Ishikawa (cell line): Measurements from ENCODE around the gene APOBEC3H.

Source experiments
- CEBPB ChIP-seq: IDR thresholded peaks from 2 replicates; pipeline ENCODE4 v1.6.1; 2012
- CREB1 ChIP-seq: IDR thresholded peaks from 2 replicates; pipeline ENCODE4 v1.6.1; 2012; ENCODE audit warnings: low read depth
- EGR1 ChIP-seq: IDR thresholded peaks from 2 replicates; pipeline ENCODE4 v1.6.1; 2012
- EP300 ChIP-seq: IDR thresholded peaks from 2 replicates; pipeline ENCODE4 v1.6.1; 2012; ENCODE audit warnings: borderline replicate concordance
- FOXM1 ChIP-seq: IDR thresholded peaks from 2 replicates; pipeline ENCODE4 v1.6.1; 2012; ENCODE audit warnings: low read depth, borderline replicate concordance
- MAX ChIP-seq: IDR thresholded peaks from 2 replicates; pipeline ENCODE4 v1.6.1; 2012
- NFIC ChIP-seq: IDR thresholded peaks from 2 replicates; pipeline ENCODE4 v1.6.1; 2012
- RAD21 ChIP-seq: IDR thresholded peaks from 2 replicates; pipeline ENCODE4 v1.6.1; 2012; ENCODE audit warnings: low read depth
- REST ChIP-seq: IDR thresholded peaks from 2 replicates; pipeline ENCODE4 v1.6.1; 2012; ENCODE audit warnings: low read depth, mild to moderate bottlenecking
- TAF1 ChIP-seq: IDR thresholded peaks from 2 replicates; pipeline ENCODE4 v1.6.1; 2012; ENCODE audit warnings: low read depth, mild to moderate bottlenecking
- TCF12 ChIP-seq: IDR thresholded peaks from 2 replicates; pipeline ENCODE4 v1.6.1; 2012; ENCODE audit warnings: low read depth
- TEAD4 ChIP-seq: IDR thresholded peaks from 2 replicates; pipeline ENCODE4 v1.6.1; 2012
- YY1 ChIP-seq: IDR thresholded peaks from 2 replicates; pipeline ENCODE4 v1.6.1; 2012; ENCODE audit warnings: low read depth
- ZBTB7A ChIP-seq: IDR thresholded peaks from 2 replicates; pipeline ENCODE4 v1.6.1; 2012; ENCODE audit warnings: low read depth
- TF ChIP-seq, protein P1 (sequence below): IDR thresholded peaks from 2 replicates; pipeline ENCODE4 v1.6.1; 2012

APOBEC3H gene

GRCh38 chr22:39133871-39134270 is 36.8 kb downstream of the APOBEC3H start:
- no peak for TF ChIP-seq TAF1

GRCh38 chr22:39134366-39135091 is 37.5 kb downstream of the APOBEC3H start:
- TF ChIP-seq NFIC = no peak
- no peak for TF ChIP-seq MAX
- no peak for TF ChIP-seq EP300
- TF ChIP-seq FOXM1 = no peak
- no peak for TF ChIP-seq CEBPB
- no peak for TF ChIP-seq TAF1
- TF ChIP-seq EGR1 = no peak
- no peak for TF ChIP-seq RAD21
- no peak for TF ChIP-seq REST
- no peak for TF ChIP-seq CREB1
- no peak for TF ChIP-seq ZBTB7A
- TF ChIP-seq, protein P1, sequence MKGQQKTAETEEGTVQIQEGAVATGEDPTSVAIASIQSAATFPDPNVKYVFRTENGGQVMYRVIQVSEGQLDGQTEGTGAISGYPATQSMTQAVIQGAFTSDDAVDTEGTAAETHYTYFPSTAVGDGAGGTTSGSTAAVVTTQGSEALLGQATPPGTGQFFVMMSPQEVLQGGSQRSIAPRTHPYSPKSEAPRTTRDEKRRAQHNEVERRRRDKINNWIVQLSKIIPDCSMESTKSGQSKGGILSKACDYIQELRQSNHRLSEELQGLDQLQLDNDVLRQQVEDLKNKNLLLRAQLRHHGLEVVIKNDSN = no peak
- TF ChIP-seq YY1 = no peak

- TF ChIP-seq EP300 (no peak), MAX (no peak), YY1 (no peak), EGR1 (no peak), RAD21 (peak; percentile 66), FOXM1 (no peak)
These were observed 38.2 kb downstream of the APOBEC3H start for GRCh38 chr22:39135092-39135896.

DNA sequence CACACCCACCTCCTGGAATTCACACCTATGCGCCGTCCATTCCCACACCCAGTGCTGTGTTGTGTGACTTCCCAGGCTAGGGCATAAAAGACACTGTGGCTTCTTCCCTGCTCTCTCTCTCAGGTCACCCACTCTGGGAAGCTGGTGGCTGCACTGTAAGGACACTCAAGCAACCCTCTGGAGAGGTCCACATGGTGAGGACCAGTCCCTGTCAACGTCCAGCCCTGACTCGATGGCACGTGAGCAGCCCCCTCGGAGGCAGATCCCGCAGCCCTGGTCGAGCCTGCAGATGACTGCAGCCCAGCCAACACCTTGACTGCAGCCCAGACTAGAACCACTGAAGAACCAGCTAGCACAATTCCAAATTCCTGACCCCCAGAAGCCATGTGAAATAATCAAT is 39.3 kb downstream of the APOBEC3H start:
- TF ChIP-seq, protein P1 = no peak
- TF ChIP-seq CEBPB = no peak
- TF ChIP-seq TAF1 = no peak
- TF ChIP-seq EGR1 = no peak
- TF ChIP-seq CREB1 = no peak
- no peak for TF ChIP-seq EP300
- TF ChIP-seq TEAD4 = no peak
- no peak for TF ChIP-seq TCF12
- no peak for TF ChIP-seq YY1
- TF ChIP-seq FOXM1 = no peak
- TF ChIP-seq MAX = no peak
- no peak for TF ChIP-seq ZBTB7A
- TF ChIP-seq NFIC = no peak
- TF ChIP-seq REST = no peak
- no peak for TF ChIP-seq RAD21

GRCh38 chr22:39138357-39138997 is 41.4 kb downstream of the APOBEC3H start:
- TF ChIP-seq CEBPB (no peak), TAF1 (no peak), CREB1 (no peak), TEAD4 (no peak), FOXM1 (no peak), REST (no peak), EP300 (no peak), EGR1 (no peak), TCF12 (no peak), ZBTB7A (no peak), MAX (no peak), NFIC (no peak)
- TF ChIP-seq, protein P1 = no peak
